HG02852 (cell line): ENCODE results near the gene UGT8.
"Not testable (repeated sequence)": the region's sequence is repeated elsewhere in the genome, so short reads cannot be mapped to it uniquely, and the experiment has no call there.

ENCODE experiments used
- ATAC-seq: cut with Tn5 transposase; IDR thresholded peaks from one replicate; pipeline ENCODE4 v1.9.1; 2021; ENCODE audit warnings: mild to moderate bottlenecking, moderate library complexity; ENCODE audit not compliant: unreplicated experiment

Gene UGT8

DNA sequence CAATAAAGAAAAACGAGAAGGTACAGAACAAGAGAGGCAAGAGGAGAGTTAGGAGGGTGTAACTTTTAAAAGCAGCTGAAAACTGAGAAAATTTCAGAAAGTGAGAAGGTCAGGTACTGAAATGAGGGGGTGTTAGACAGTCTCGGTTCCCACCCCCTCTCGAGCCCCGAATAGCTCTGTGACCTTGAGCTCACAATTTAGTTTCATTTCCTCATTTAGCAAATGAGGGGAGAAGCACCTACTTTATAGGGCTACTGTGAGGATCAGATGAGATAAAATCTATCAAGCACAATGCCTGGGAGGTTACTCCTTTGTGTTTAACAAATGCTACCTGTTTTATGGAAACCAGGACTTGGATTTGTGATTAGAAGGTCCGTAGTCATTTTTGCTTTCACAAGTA, 4.9 kb downstream of the UGT8 start:
- ATAC-seq = peak; percentile 89

DNA sequence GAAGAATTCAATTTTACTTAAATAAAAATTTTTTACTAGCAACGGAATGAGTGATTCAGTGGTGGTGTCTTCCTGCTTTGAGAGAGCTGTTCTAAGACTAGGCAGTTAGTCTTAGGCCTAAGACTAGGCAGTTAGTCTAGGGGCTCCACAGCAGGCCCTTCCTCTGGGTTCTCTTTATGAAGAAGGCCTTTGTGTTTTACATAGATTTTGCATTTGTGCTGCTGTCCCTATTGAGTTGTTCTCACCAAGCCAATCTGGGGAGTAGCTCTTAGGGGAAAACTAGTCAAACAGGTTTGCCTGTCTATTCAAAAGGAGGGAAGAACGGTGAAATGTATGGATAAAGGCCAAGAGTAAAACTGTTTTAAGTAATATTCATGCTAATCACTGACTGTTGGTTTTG, 7.6 kb downstream of the UGT8 start:
- ATAC-seq = no peak

- ATAC-seq = no peak
Measured at GRCh38 chr4:114607056-114607455, 8.4 kb downstream of the UGT8 start.

GRCh38 chr4:114613560-114613959, 15.0 kb downstream of the UGT8 start:
- no peak for ATAC-seq

DNA sequence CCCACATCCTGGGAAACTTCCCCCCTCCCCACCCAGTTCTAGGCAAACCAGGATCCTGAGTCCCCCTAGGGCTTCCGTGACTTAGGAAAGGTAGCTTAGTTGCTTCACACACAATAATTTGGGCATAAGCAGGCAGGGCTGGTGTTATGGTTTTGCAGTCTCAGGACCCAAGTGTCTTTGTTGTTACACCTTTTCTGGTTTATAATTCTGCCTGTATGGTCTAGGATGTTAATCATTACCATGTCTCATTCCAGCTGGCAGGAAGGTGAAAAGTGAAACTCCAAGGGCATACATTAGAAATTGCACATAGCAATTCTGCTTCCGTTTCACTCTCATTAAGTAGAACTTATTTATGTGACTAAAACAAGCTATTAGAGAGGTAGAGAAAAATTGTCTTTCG, 16.8 kb downstream of the UGT8 start:
- no peak for ATAC-seq

DNA sequence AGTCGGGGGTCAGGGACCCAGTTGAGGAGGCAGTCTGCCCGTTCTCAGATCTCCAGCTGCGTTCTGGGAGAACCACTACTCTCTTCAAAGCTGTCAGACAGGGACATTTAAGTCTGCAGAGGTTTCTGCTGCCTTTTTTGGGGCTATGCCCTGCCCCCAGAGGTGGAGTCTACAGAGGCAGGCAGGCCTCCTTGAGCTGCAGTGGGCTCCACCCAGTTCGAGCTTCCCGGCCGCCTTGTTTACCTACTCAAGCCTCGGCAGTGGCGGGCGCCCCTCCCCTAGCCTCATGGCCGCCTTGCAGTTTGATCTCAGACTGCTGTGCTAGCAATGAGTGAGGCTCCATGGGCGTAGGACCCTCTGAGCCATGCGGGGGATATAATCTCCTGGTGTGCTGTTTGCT, 17.4 kb downstream of the UGT8 start:
- not testable (repeated sequence) for ATAC-seq

- no peak for ATAC-seq
Measured at GRCh38 chr4:114626196-114626595, 27.6 kb downstream of the UGT8 start.

GRCh38 chr4:114636192-114636935, 37.8 kb downstream of the UGT8 start:
- no peak for ATAC-seq

DNA sequence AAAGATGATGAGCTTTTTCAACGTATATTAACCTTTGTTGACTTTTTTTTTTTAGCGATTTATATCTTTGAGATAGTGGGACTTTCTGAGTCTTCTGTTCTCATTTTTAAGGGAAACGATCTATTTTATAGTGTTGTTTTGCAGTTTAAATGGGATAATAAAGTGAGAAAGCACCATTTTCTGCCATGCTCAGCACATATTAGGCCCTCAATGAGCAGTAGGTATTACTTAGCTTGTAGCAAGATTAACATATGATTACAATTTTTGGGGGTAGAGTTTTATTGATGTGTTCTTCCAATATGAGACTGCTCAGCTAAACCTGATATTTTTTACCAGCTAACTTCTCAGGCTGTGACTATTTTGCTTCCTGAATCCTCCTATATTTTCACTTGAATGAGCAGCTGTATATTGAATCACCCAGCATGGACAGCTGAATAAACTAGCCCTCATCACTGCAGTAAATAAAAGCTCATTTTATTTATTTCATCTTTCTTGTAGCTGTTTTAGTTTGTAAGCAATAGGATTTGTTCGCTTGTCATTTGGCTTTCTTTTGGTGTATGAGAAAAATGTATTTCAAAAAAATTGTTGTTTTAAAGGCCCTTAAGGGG, 43.7 kb downstream of the UGT8 start:
- no peak for ATAC-seq

DNA sequence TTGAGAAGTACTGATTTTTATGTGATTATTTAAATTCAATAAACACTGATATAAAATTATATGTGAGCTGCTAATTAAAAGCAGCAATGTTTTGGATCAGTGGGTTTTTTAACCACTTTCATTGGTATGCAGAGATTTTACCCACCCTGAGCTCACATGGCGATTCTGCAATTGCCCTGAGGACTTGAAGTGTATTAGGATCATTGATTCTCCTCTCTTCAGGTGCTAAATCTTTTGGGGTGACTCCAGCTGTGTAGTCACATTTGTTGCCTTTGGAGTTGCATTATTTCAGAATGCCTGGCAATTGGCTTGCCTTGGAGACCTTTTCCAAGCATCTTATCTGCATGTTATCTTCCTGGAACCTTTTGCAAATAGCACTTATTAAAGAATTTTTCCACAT, 51.3 kb downstream of the UGT8 start:
- no peak for ATAC-seq

DNA sequence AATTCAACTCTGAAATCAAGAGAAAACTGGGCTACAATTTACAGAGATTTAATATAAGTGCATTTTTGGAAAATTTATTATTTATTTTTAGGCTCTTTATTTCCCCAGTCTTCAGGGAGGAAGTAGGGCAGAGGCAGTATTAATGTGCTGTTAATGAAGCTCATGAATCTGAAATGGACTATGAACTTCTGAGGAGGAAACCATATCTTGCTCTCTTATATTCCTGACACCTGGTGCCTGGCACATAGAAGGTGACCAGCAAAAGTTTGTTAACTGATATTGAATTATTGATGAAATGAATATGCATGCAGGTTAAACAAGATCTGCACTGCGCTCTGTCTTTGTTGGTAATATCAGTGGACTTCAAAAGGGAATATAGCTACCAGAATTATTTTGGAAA, 55.1 kb downstream of the UGT8 start:
- no peak for ATAC-seq

DNA sequence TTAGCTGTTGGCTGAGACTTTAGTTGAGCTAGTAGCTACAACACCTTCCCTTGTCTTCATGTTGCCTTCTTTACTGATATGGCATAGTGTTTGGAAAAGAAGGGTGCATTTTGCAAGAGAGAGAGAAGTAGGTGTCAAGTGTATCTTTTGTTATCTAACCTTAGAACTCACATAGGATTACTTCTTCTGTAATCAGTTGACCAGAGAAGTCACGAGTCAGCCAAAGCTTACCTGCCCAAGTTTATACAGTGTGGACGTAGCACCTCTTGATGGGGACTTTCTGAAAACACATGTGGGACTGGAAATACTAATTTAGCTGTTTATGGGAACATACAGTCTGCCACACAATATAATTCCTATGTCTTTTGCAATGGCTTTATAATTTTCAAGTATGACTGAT, 56.0 kb downstream of the UGT8 start:
- no peak for ATAC-seq

GRCh38 chr4:114658179-114658578, 59.6 kb downstream of the UGT8 start:
- no peak for ATAC-seq

GRCh38 chr4:114658776-114659175, 60.2 kb downstream of the UGT8 start:
- ATAC-seq = no peak

GRCh38 chr4:114659386-114660008, 60.9 kb downstream of the UGT8 start:
- ATAC-seq = peak; percentile 95

DNA sequence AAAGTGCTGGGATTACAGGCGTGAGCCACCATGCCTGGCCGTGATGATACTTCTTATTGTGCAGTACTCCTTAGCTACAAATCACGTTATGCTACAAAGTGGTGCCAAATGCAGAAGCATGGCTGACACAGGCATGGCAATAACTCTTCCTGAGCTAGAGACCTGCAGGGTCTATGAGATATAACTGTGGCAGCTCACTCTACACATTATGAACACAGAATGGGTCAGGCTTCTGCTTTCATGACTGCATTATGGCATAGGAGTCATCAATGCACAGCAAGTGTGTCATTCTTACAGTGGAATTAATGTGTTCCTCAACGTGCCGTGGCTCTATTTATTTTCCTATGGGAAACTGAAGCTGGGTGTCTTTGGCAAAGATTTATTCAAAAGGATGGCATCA, 64.5 kb downstream of the UGT8 start:
- ATAC-seq = no peak

DNA sequence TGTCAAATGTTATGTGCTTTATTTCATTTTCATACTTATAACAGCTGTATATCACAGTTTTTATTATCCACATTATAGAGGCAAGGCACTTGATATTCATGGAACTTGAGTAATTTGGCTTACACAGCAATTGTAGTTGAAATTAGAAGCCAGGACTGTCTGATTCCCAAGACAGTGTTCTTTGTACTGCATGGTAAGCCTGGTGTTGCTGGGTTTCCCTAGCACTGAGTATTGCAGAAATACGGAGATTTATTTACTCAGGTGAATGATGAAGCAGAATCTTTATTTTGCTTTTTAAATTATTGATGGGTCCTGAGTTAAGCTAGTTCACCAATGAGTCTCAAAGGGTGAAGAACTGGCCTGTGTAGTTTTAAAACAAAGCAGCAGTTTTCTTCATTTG, 70.0 kb downstream of the UGT8 start:
- no peak for ATAC-seq

DNA sequence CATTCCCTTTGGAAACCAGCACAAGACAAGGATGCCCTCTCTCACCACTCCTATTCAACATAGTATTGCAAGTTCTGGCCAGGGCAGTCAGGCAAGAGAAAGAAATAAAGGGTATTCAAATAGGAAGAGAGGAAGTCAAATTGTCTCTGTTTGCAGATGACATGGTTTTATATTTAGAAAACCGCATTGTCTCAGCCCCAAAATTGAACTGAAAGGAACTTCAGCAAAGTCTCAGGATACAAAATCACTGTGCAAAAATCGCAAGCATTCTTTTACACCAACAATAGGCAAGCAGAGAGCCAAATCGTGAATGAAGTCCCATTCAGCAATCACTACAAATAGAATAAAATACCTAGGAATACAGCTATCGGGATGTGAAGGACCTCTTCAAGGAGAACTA, 72.1 kb downstream of the UGT8 start:
- ATAC-seq = peak; percentile 81

DNA sequence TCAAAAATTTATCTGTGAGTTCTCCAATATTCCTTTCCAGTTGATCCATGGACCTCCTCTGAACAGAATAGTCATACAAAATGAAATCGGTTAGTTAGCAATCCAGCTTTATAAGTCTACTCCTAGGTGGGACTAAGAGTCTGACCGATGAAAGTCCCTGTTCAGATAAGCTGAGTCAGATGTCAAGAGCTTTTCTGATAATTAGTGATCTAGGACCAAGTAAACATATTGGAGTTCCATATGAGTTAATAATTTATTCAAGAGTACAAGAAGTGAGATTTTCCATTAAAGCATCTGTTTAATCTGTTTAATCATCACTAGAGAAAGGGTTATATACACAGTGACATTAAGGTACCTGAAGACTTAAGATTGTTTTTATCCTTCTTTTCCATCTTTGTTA, 74.7 kb downstream of the UGT8 start:
- no peak for ATAC-seq

DNA sequence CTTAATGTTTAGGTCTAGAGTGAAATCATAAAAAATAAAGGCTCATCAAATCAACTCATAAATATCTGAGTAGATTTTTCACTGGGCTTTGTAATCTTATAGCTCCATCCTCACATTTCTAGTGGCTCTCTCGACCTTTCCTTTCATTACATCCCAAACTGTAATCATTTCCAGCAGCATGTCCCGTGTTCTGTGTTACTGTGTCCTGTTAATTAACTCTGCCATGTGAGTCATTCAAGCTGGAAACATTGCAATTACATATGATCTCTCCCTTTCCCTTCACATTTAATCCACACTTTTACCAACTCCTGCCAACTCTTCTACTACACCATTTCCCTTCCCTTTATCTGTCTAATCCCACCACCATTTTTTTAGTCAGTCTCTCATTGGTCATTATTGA, 75.5 kb downstream of the UGT8 start:
- no peak for ATAC-seq

GRCh38 chr4:114677346-114677979, 78.9 kb downstream of the UGT8 start:
- no peak for ATAC-seq

DNA sequence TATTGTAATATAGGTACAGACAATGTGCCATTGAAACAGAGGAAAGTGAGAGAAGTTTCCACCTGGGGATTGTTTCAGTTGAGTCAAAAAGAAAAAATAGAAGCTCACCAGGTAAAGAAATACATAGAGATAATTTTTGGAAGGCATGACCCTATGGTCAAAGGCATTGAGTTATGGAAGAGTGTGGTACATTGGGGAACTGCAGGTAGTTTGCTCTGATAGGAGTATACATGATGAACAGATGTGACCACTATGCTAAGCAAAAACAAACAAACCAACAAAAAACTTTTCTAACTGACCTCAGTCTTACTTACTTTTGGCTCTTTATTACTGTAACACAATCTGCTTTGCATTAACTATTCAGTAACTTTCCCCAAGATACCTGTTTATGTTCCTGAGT, 85.9 kb downstream of the UGT8 start:
- no peak for ATAC-seq
